A549 (cell line): ENCODE results near the gene NCAPD2. TPM values are rescaled to one million over a fixed set of nuclear protein-coding genes. Genes with fewer than 3 reads are reported as not detected.

Experiments
- ATAC-seq, 2 experiments: fragments of 200-7000 bp in 1 of 2; fragments of >200 bp in 1 of 2; cut with Nextera tagmentation in 1 of 2; cut with Tn5 transposase in 1 of 2; 3 replicates each; pipeline versions ENCODE4 v1.8.0 to v1.9.1; 2018 to 2020; ENCODE audit warnings: mild to moderate bottlenecking in 1 of 2, moderate library complexity in 1 of 2
- CTCF ChIA-PET: fragments of 300-600 bp; sonication (Branson Sonifier 250); formaldehyde crosslinking; extraction: SDS; loops from one replicate; lab custom pipeline; 2021; ENCODE audit warnings: antibody characterized with exemption, inconsistent platforms; lab: Yijun Ruan, JAX
- POLR2A ChIA-PET: fragments of 350-600 bp; formaldehyde crosslinking; extraction: SDS; loops from one replicate; lab custom pipeline; 2021; ENCODE audit warnings: antibody characterized with exemption, inconsistent platforms; lab: Yijun Ruan, JAX
- DNase-seq, 2 experiments: peaks; one replicate each; pipeline versions ENCODE4 v3.0.0 to v3.0.0-alpha.2; 2011 to 2016; ENCODE audit warnings: low read depth in 1 of 2, low spot score in 1 of 2
- FAIRE-seq: peaks from 2 replicates; lab custom pipeline; 2011; peaks lifted over from hg19 to GRCh38; lab: Jason Lieb, UNC
- H3K27ac ChIP-seq, 2 experiments: fragments of >200 bp; sonication (Bioruptor Twin); formaldehyde crosslinking; 3 replicates each; pipeline ENCODE4 v1.5.1; 2016 to 2017
- H3K4me1 ChIP-seq: fragments of >200 bp; sonication (Bioruptor Twin); formaldehyde crosslinking; 3 replicates; pipeline ENCODE4 v1.6.1; 2016
- H3K4me2 ChIP-seq: fragments of >200 bp; sonication (Bioruptor Twin); formaldehyde crosslinking; 3 replicates; pipeline ENCODE4 v1.6.1; 2016
- H3K4me3 ChIP-seq: fragments of >200 bp; sonication (Bioruptor Twin); formaldehyde crosslinking; 3 replicates; pipeline ENCODE4 v1.5.1; 2016
- H3K9me3 ChIP-seq: fragments of >200 bp; sonication (Bioruptor Twin); formaldehyde crosslinking; 3 replicates; pipeline ENCODE4 v1.6.1; 2016
- BHLHE40 ChIP-seq: IDR thresholded peaks from 2 replicates; pipeline ENCODE4 v1.6.1; 2012; ENCODE audit warnings: low read depth, low read length, inconsistent platforms
- CEBPB ChIP-seq, 2 experiments: fragments of >200 bp in 1 of 2; sonication (Bioruptor Twin) in 1 of 2; formaldehyde crosslinking in 1 of 2; IDR thresholded peaks; 2 replicates each; pipeline ENCODE4 v1.6.1; 2012 to 2016
- EHMT2 ChIP-seq: fragments of 200-600 bp; sonication (generic); IDR thresholded peaks from 2 replicates; pipeline ENCODE4 v1.6.1; 2016; ENCODE audit warnings: antibody characterized with exemption, low read depth, mild to moderate bottlenecking, moderate library complexity
- FOSB ChIP-seq: fragments of 250-450 bp; sonication (Bioruptor Pico); IDR thresholded peaks from 2 replicates; pipeline ENCODE4 v1.5.0; 2020; ENCODE audit warnings: mild to moderate bottlenecking, moderate library complexity
- FOSL2 ChIP-seq, 2 experiments: fragments of 450-650 bp in 1 of 2; fragments of >200 bp in 1 of 2; sonication (Bioruptor Twin) in 1 of 2; formaldehyde crosslinking; IDR thresholded peaks; 2 replicates each; pipeline versions ENCODE4 v1.5.0 to v1.6.1; 2016 to 2020; ENCODE audit warnings: mild to moderate bottlenecking in 1 of 2, moderate library complexity in 1 of 2
- HOXB13 ChIP-seq: fragments of 250-450 bp; sonication (Bioruptor Pico); IDR thresholded peaks from 2 replicates; pipeline ENCODE4 v1.5.0; 2020; ENCODE audit warnings: low read depth, mild to moderate bottlenecking, moderate library complexity
- JUN ChIP-seq, 2 experiments: fragments of >200 bp; sonication (Bioruptor Twin); formaldehyde crosslinking; IDR thresholded peaks; 2 replicates in 1 of 2; 3 replicates in 1 of 2; pipeline ENCODE4 v1.6.1; 2016 to 2017
- KDM1A ChIP-seq: fragments of 200-600 bp; sonication (generic); IDR thresholded peaks from 2 replicates; pipeline ENCODE4 v1.6.1; 2016; ENCODE audit warnings: low read depth, mild to moderate bottlenecking
- MAFK ChIP-seq: fragments of 450-650 bp; IDR thresholded peaks from 2 replicates; pipeline ENCODE4 v1.6.1; 2014; ENCODE audit not compliant: partially characterized antibody
- NFE2L2 ChIP-seq: fragments of 150-350 bp; conservative IDR thresholded peaks from 2 replicates; pipeline ENCODE4 v1.6.1; 2014; ENCODE audit warnings: low read length
- NPAS2 ChIP-seq: fragments of 250-450 bp; sonication (Bioruptor Pico); IDR thresholded peaks from 2 replicates; pipeline ENCODE4 v1.8.0; 2022; ENCODE audit warnings: mild to moderate bottlenecking, moderate library complexity, borderline replicate concordance
- POLR2A ChIP-seq: IDR thresholded peaks from 2 replicates; pipeline ENCODE4 v1.6.1; 2012; ENCODE audit warnings: mild to moderate bottlenecking, low read length
- POLR2AphosphoS2 ChIP-seq: conservative IDR thresholded peaks from 2 replicates; pipeline ENCODE4 v1.6.1; 2012; ENCODE audit warnings: low read length, improper control_type of control experiment, inconsistent platforms
- RCOR1 ChIP-seq: fragments of 150-350 bp; IDR thresholded peaks from 2 replicates; pipeline ENCODE4 v1.6.1; 2014; ENCODE audit warnings: antibody characterized with exemption, low read length, low read depth
- RFX5 ChIP-seq: fragments of 450-650 bp; IDR thresholded peaks from 2 replicates; pipeline ENCODE4 v1.7.1; 2014; ENCODE audit warnings: antibody characterized with exemption, mild to moderate bottlenecking, moderate library complexity
- TFCP2L1 ChIP-seq: fragments of 250-450 bp; sonication (Bioruptor Pico); IDR thresholded peaks from 2 replicates; pipeline ENCODE4 v1.5.0; 2021; ENCODE audit warnings: mild to moderate bottlenecking
- ZC3H11A ChIP-seq: fragments of 450-650 bp; IDR thresholded peaks from 2 replicates; pipeline ENCODE4 v1.6.1; 2014; ENCODE audit warnings: antibody characterized with exemption, mild to moderate bottlenecking
- WGBS: methylation state at CpG from one replicate; pipeline ENCODE4 v1.1.6; 2017; ENCODE audit errors: missing lambda C conversion rate; 5-methylcytosine and 5-hydroxymethylcytosine counted together
- polyA plus RNA-seq, 4 experiments: library from polyadenylated mRNA; depleted of rRNA in 3 of 4; stranded (reverse); fragments of >200 nt; fragmentation: RNase III in 1 of 4; extraction: RNeasy Plus Mini Kit Qiagen cat#74134 plus additional on column Dnase treatment in 1 of 4; gene quantifications; 2 replicates in 3 of 4; 3 replicates in 1 of 4; pipeline ENCODE4 v1.2.3, GENCODE V29; 2011 to 2017
- TF ChIP-seq, protein P1 (sequence below): fragments of 200-600 bp; sonication (generic); IDR thresholded peaks from 2 replicates; pipeline ENCODE4 v1.6.1; 2016; ENCODE audit warnings: antibody characterized with exemption, mild to moderate bottlenecking, moderate library complexity
- TF ChIP-seq, protein P2 (sequence below): IDR thresholded peaks from 2 replicates; pipeline ENCODE4 v1.6.1; 2012; ENCODE audit warnings: low read depth, borderline replicate concordance
- TF ChIP-seq, protein P3 (sequence below): fragments of >200 bp; sonication (Bioruptor Twin); formaldehyde crosslinking; IDR thresholded peaks from 3 replicates; pipeline ENCODE4 v1.6.1; 2016
- TF ChIP-seq, protein P4 (sequence below): fragments of 150-350 bp; IDR thresholded peaks from 2 replicates; pipeline ENCODE4 v1.6.1; 2014; ENCODE audit warnings: low read depth, mild to moderate bottlenecking, low read length
- TF ChIP-seq, protein P5 (sequence below): fragments of 250-450 bp; sonication (Bioruptor Pico); IDR thresholded peaks from 2 replicates; pipeline ENCODE4 v1.5.0; 2020; ENCODE audit warnings: low read depth, mild to moderate bottlenecking, moderate library complexity

NCAPD2 gene
- polyA plus RNA-seq, 2 of the 4 experiments (the other 2 are of a cell fraction) = 82.0 to 130 TPM

DNA sequence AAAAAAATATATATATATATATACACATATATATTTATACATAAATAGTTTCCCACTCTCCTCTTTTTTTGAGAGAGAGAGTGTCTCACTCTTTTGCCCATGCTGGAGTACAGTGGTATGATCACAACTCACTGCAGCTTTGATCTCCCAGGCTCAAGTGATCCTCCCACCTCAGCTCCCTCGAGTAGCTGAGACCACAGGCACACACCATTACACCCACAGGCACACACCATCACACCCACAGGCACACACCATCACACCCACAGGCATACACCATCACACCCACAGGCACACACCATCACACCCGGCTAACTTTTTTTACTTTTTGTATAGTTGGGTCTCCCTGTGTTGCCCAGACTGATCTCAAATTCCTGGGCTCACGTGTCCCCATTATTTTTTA is 26.3 kb downstream of the NCAPD2 start:
- 92% methylated on average over 3 of the region's 3 CpGs for WGBS
- no peaks in the 10 kb centered on the region for H3K9me3 ChIP-seq
- ChIA-PET POLR2A (no interaction called here), CTCF (interaction anchor here (0.9 to 1.6 kb wide), 3 partner anchors 10 to 27 kb away, joined by 3 to 5 read pairs (median 4); no protein-coding TSS in a partner anchor)
- H3K4me1 ChIP-seq = no peaks in the 10 kb centered on the region
- H3K4me2 ChIP-seq = no peak overlapping the region
- no peak for TF ChIP-seq JUN (IDR thresholded peaks at IDR 0.05)
- no peak for TF ChIP-seq KDM1A
- TF ChIP-seq NPAS2 = no peak
- TF ChIP-seq FOSB = no peak
- TF ChIP-seq, protein P1, sequence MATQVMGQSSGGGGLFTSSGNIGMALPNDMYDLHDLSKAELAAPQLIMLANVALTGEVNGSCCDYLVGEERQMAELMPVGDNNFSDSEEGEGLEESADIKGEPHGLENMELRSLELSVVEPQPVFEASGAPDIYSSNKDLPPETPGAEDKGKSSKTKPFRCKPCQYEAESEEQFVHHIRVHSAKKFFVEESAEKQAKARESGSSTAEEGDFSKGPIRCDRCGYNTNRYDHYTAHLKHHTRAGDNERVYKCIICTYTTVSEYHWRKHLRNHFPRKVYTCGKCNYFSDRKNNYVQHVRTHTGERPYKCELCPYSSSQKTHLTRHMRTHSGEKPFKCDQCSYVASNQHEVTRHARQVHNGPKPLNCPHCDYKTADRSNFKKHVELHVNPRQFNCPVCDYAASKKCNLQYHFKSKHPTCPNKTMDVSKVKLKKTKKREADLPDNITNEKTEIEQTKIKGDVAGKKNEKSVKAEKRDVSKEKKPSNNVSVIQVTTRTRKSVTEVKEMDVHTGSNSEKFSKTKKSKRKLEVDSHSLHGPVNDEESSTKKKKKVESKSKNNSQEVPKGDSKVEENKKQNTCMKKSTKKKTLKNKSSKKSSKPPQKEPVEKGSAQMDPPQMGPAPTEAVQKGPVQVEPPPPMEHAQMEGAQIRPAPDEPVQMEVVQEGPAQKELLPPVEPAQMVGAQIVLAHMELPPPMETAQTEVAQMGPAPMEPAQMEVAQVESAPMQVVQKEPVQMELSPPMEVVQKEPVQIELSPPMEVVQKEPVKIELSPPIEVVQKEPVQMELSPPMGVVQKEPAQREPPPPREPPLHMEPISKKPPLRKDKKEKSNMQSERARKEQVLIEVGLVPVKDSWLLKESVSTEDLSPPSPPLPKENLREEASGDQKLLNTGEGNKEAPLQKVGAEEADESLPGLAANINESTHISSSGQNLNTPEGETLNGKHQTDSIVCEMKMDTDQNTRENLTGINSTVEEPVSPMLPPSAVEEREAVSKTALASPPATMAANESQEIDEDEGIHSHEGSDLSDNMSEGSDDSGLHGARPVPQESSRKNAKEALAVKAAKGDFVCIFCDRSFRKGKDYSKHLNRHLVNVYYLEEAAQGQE = no peak
- no peak for TF ChIP-seq FOSL2 (IDR thresholded peaks at IDR 0.05)
- no peak for TF ChIP-seq FOSL2 (CRISPR knock-in tag; IDR thresholded peaks at IDR 0.05)
- TF ChIP-seq, protein P2, sequence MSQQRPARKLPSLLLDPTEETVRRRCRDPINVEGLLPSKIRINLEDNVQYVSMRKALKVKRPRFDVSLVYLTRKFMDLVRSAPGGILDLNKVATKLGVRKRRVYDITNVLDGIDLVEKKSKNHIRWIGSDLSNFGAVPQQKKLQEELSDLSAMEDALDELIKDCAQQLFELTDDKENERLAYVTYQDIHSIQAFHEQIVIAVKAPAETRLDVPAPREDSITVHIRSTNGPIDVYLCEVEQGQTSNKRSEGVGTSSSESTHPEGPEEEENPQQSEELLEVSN = no peak
- TF ChIP-seq, protein P3, sequence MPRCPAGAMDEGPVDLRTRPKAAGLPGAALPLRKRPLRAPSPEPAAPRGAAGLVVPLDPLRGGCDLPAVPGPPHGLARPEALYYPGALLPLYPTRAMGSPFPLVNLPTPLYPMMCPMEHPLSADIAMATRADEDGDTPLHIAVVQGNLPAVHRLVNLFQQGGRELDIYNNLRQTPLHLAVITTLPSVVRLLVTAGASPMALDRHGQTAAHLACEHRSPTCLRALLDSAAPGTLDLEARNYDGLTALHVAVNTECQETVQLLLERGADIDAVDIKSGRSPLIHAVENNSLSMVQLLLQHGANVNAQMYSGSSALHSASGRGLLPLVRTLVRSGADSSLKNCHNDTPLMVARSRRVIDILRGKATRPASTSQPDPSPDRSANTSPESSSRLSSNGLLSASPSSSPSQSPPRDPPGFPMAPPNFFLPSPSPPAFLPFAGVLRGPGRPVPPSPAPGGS = no peak
- TF ChIP-seq RCOR1 = no peak
- TF ChIP-seq ZC3H11A = no peak
- no peak for TF ChIP-seq NFE2L2
- TF ChIP-seq CEBPB (IDR thresholded peaks at IDR 0.05) = no peak
- no peak for TF ChIP-seq MAFK
- no peak for TF ChIP-seq BHLHE40
- TF ChIP-seq POLR2A = no peak
- TF ChIP-seq, protein P4, sequence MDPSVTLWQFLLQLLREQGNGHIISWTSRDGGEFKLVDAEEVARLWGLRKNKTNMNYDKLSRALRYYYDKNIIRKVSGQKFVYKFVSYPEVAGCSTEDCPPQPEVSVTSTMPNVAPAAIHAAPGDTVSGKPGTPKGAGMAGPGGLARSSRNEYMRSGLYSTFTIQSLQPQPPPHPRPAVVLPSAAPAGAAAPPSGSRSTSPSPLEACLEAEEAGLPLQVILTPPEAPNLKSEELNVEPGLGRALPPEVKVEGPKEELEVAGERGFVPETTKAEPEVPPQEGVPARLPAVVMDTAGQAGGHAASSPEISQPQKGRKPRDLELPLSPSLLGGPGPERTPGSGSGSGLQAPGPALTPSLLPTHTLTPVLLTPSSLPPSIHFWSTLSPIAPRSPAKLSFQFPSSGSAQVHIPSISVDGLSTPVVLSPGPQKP = no peak
- TF ChIP-seq, protein P5, sequence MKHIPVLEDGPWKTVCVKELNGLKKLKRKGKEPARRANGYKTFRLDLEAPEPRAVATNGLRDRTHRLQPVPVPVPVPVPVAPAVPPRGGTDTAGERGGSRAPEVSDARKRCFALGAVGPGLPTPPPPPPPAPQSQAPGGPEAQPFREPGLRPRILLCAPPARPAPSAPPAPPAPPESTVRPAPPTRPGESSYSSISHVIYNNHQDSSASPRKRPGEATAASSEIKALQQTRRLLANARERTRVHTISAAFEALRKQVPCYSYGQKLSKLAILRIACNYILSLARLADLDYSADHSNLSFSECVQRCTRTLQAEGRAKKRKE (CRISPR knock-in tag) = no peak
- TF ChIP-seq TFCP2L1 = no peak
- FAIRE-seq (no peak), DNase-seq (no peak), ATAC-seq (no peak)
- no peak overlapping the region for H3K4me3 ChIP-seq
- H3K27ac ChIP-seq = no peak overlapping the region

DNA sequence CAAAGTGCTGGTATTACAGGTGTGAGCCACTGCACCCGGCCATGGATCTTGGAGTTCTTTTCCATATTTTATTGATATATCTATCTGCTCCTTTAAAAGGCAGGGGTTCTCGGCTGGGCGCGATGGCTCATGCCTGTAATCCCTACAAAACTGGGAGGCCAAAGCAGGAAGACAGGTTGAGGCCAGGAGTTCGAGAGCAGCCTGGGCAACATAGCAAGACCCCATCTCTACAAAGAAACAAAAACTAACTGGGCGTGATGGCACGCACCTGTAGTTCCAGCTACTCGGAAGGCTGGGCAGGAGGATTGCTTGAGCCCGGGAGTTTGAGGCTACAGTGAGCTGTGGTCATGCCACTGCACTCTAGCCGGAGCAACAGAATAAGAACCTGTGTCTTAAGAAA is 28.3 kb downstream of the NCAPD2 start:
- Histone ChIP-seq H3K4me3 (no peak overlapping the region), H3K4me2 (no peak overlapping the region), H3K4me1 (no peaks in the 10 kb centered on the region), H3K27ac (no peak overlapping the region), H3K9me3 (no peaks in the 10 kb centered on the region)
- FAIRE-seq (no peak), DNase-seq (no peak), ATAC-seq (no peak)
- WGBS = 95% methylated on average over 10 of the region's 10 CpGs
- TF ChIP-seq HOXB13 (CRISPR knock-in tag) (no peak), POLR2AphosphoS2 (no peak), CEBPB (IDR thresholded peaks at IDR 0.05) (no peak), EHMT2 (no peak), NPAS2 (no peak), RFX5 (no peak)
- TF ChIP-seq, protein P2 = no peak
- ChIA-PET POLR2A (no interaction called here), CTCF (interaction anchor here (0.6 to 2.8 kb wide), 7 partner anchors 11 to 97 kb away, joined by 3 to 8 read pairs (median 3); no protein-coding TSS in a partner anchor)
